CD14-positive monocyte (primary cell): ENCODE measurements around the gene CTU2. TPM values are rescaled to one million over a fixed set of nuclear protein-coding genes. Genes with fewer than 3 reads are reported as not detected.
A peak's percentile ranks its signal among the peaks of the same experiment; 100 is the strongest.

Experiments used
- DNase-seq, 3 donors: peaks; one replicate each; pipeline ENCODE4 v3.0.0-alpha.2; 2011 to 2022
- H2AFZ ChIP-seq: 2 replicates; pipeline ENCODE4 v1.6.0; 2012; ENCODE audit warnings: mild to moderate bottlenecking, low read depth, low read length, inconsistent platforms; ENCODE audit not compliant: insufficient read depth, poor library complexity, severe bottlenecking
- H3K27ac ChIP-seq, 2 donors: 1 replicate in 1 of 2; 2 replicates in 1 of 2; pipeline ENCODE4 v1.5.1; 2012 to 2013; ENCODE audit warnings: low read length in 2 of 2, control low read depth in 1 of 2, inconsistent platforms in 1 of 2, low read depth in 1 of 2, mild to moderate bottlenecking in 1 of 2
- H3K27me3 ChIP-seq, 2 donors: one replicate each; pipeline versions ENCODE4 v1.6.0 to v1.6.1; 2011 to 2013; ENCODE audit warnings: low read length in 2 of 2; ENCODE audit not compliant: control insufficient read depth in 2 of 2, insufficient read depth in 2 of 2
- H3K36me3 ChIP-seq, 2 donors: replicated peaks in 1 of 2; 1 replicate in 1 of 2; 2 replicates in 1 of 2; pipeline versions ENCODE4 v1.5.1 to v1.6.1; 2012 to 2013; ENCODE audit warnings: low read length in 2 of 2, control low read depth in 1 of 2, inconsistent platforms in 1 of 2, mild to moderate bottlenecking in 1 of 2; ENCODE audit not compliant: insufficient read depth in 2 of 2, control insufficient read depth in 1 of 2
- H3K4me1 ChIP-seq, 2 donors: 1 replicate in 1 of 2; 2 replicates in 1 of 2; pipeline versions ENCODE4 v1.5.1 to v1.6.1; 2012 to 2013; ENCODE audit warnings: low read length in 2 of 2, control low read depth in 1 of 2, inconsistent platforms in 1 of 2, mild to moderate bottlenecking in 1 of 2, moderate library complexity in 1 of 2; ENCODE audit not compliant: insufficient read depth in 2 of 2, control insufficient read depth in 1 of 2
- H3K4me2 ChIP-seq: replicated peaks from 2 replicates; pipeline ENCODE3; 2012; ENCODE audit warnings: low read length, moderate library complexity, mild to moderate bottlenecking; ENCODE audit not compliant: poor library complexity, severe bottlenecking; ENCODE audit errors: extremely low read depth
- H3K4me3 ChIP-seq, 3 experiments: fragments of 200-600 bp in 1 of 3; sonication (generic) in 1 of 3; replicated peaks in 1 of 3; 1 replicate in 2 of 3; 2 replicates in 1 of 3; pipeline ENCODE4 v1.5.1; 2011 to 2013; ENCODE audit warnings: low read length in 3 of 3, mild to moderate bottlenecking in 3 of 3, control low read depth in 2 of 3, low read depth in 2 of 3, inconsistent platforms in 1 of 3, moderate library complexity in 1 of 3
- H3K79me2 ChIP-seq: 2 replicates; pipeline ENCODE4 v1.6.0; 2012; ENCODE audit warnings: mild to moderate bottlenecking, control low read depth, inconsistent platforms, low read length, moderate library complexity; ENCODE audit not compliant: insufficient read depth
- H3K9ac ChIP-seq: 2 replicates; pipeline ENCODE4 v1.6.0; 2017; ENCODE audit warnings: low read length, mild to moderate bottlenecking; ENCODE audit not compliant: insufficient read depth, poor library complexity, severe bottlenecking
- H3K9me3 ChIP-seq, 2 donors: replicated peaks in 1 of 2; 1 replicate in 1 of 2; 2 replicates in 1 of 2; pipeline versions ENCODE4 v1.5.1 to v1.6.1; 2012 to 2013; ENCODE audit warnings: low read length in 2 of 2, control low read depth in 1 of 2; ENCODE audit not compliant: control insufficient read depth in 1 of 2, insufficient read depth in 1 of 2
- H4K20me1 ChIP-seq: 2 replicates; pipeline ENCODE4 v1.6.0; 2012; ENCODE audit warnings: mild to moderate bottlenecking, low read length, control low read depth, moderate library complexity; ENCODE audit not compliant: insufficient read depth
- H3K27ac Mint-ChIP-seq, 7 donors: one replicate each; pipeline ENCODE4 v1.8.0; 2020; ENCODE audit warnings: mild to moderate bottlenecking in 7 of 7, mixed read lengths in 7 of 7, moderate library complexity in 6 of 7, inconsistent platforms in 2 of 7
- H3K27me3 Mint-ChIP-seq, 3 donors: one replicate each; pipeline ENCODE4 v1.8.0; 2021 to 2022; ENCODE audit warnings: low read depth in 3 of 3, mild to moderate bottlenecking in 3 of 3, mixed read lengths in 3 of 3, moderate library complexity in 3 of 3, inconsistent platforms in 1 of 3
- H3K36me3 Mint-ChIP-seq, 2 donors: one replicate each; pipeline ENCODE4 v1.8.0; 2020; ENCODE audit warnings: mixed read lengths in 2 of 2, inconsistent platforms in 1 of 2, mild to moderate bottlenecking in 1 of 2
- H3K4me1 Mint-ChIP-seq: one replicate; pipeline ENCODE4 v1.8.0; 2020; ENCODE audit warnings: mild to moderate bottlenecking, mixed read lengths
- H3K4me3 Mint-ChIP-seq, 2 donors: one replicate each; pipeline ENCODE4 v1.8.0; 2020; ENCODE audit warnings: mild to moderate bottlenecking in 2 of 2, mixed read lengths in 2 of 2, moderate library complexity in 1 of 2
- H3K9me3 Mint-ChIP-seq, 7 donors: one replicate each; pipeline ENCODE4 v1.8.0; 2020 to 2022; ENCODE audit warnings: mixed read lengths in 7 of 7, mild to moderate bottlenecking in 6 of 7, moderate library complexity in 6 of 7, inconsistent platforms in 2 of 7
- WGBS: methylation state at CpG from one replicate; pipeline ENCODE4 v1.1.5; 2013; ENCODE audit warnings: missing lambda C conversion rate; ENCODE audit not compliant: insufficient coverage; 5-methylcytosine and 5-hydroxymethylcytosine counted together
- intact Hi-C, 2 donors: fragments of 100-400 bp; cut with micrococcal nuclease; formaldehyde crosslinking; loops; one replicate each; pipeline versions ENCODE4 v1.15.0 to v1.15.1; 2023
- polyA plus RNA-seq, 3 donors: library from polyadenylated mRNA; depleted of rRNA in 1 of 3; unstranded in 2 of 3; stranded (reverse) in 1 of 3; fragments of 300-500 nt in 2 of 3; fragments of >200 nt in 1 of 3; fragmentation: Illumina TruSeq in 2 of 3; gene quantifications; 1 replicate in 2 of 3; 2 replicates in 1 of 3; pipeline ENCODE4 v1.2.3, GENCODE V29; 2012 to 2021
- TF ChIP-seq, protein P1 (sequence below): fragments of 200-600 bp; IDR thresholded peaks from one replicate; pipeline ENCODE4 v1.8.0; 2022; ENCODE audit warnings: antibody characterized with exemption, mild to moderate bottlenecking

The CTU2 gene
- polyA plus RNA-seq, 3 donors = 5.9 to 10.3 (median 7.5) TPM

GRCh38 chr16:88672776-88673175 is 33.5 kb upstream of the CTU2 start:
- Histone ChIP-seq H3K4me3 (no peak overlapping the region), H3K9me3 (no peaks in the 10 kb centered on the region), H3K27ac (no peak overlapping the region), H3K79me2 (no peaks in the 10 kb centered on the region), H3K36me3 (peaks cover 15 to 22% of the 10 kb centered on the region in 2 donors), H2AFZ (no peak overlapping the region), H3K4me2 (no peak overlapping the region), H3K4me1 (no peaks in the 10 kb centered on the region), H3K9ac (no peak overlapping the region), H4K20me1 (peaks cover 7% of the 10 kb centered on the region), H3K27me3 (no peaks in the 10 kb centered on the region)
- Mint-ChIP-seq H3K27ac (no peak overlapping the region), H3K36me3 (peaks cover 15 to 40% of the 10 kb centered on the region in 2 donors), H3K4me1 (no peaks in the 10 kb centered on the region), H3K27me3 (peaks cover 0 to 5% (median 2%) of the 10 kb centered on the region in 3 donors), H3K9me3 (peaks cover 0 to 2% (median 0%) of the 10 kb centered on the region in 7 donors), H3K4me3 (no peak overlapping the region)
- TF ChIP-seq, protein P1, sequence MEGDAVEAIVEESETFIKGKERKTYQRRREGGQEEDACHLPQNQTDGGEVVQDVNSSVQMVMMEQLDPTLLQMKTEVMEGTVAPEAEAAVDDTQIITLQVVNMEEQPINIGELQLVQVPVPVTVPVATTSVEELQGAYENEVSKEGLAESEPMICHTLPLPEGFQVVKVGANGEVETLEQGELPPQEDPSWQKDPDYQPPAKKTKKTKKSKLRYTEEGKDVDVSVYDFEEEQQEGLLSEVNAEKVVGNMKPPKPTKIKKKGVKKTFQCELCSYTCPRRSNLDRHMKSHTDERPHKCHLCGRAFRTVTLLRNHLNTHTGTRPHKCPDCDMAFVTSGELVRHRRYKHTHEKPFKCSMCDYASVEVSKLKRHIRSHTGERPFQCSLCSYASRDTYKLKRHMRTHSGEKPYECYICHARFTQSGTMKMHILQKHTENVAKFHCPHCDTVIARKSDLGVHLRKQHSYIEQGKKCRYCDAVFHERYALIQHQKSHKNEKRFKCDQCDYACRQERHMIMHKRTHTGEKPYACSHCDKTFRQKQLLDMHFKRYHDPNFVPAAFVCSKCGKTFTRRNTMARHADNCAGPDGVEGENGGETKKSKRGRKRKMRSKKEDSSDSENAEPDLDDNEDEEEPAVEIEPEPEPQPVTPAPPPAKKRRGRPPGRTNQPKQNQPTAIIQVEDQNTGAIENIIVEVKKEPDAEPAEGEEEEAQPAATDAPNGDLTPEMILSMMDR = no peak
- intact Hi-C loops = no loop called here
- WGBS = 71% methylated on average over 10 of the region's 11 CpGs
- no peak for DNase-seq

DNA sequence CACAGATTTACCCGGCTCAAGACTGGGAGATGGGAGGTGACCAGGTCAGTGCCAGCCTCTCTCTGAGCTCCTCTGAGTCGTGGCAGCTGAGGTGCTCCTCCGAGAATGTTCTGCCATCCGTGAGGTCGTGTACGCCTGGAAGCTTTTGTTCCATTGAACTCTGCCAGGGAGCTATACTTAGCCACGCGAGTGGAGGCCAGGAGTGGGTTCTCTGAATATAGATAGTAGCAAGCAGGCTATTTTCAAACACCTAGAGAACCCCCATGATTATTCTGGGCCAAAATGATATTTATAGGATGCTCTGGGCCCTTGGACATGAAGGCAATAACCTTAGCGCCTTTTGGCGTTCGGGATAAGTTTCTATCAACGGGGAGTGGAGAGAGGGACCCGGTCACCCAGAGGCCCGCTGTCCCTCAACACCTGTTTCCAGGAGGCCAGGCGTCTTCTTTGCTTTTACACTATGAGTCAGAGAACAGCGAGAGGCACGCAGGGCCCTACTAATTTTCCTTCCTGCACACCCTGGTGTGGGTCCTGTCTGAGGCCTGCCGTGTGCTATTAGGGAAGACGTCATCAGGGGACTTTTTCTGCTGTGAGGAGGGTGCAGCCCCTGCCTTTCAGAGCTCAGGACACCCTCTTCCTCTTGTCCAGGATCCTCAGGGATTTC is 32.5 kb upstream of the CTU2 start:
- H3K4me2 ChIP-seq = no peak overlapping the region
- Mint-ChIP-seq H3K27me3 (peaks cover 0 to 5% (median 2%) of the 10 kb centered on the region in 3 donors), H3K4me3 (no peak overlapping the region), H3K27ac (peak overlapping the region in 1 of 7 donors; percentile 36), H3K9me3 (peaks cover 0 to 2% (median 0%) of the 10 kb centered on the region in 7 donors), H3K4me1 (no peaks in the 10 kb centered on the region), H3K36me3 (peaks cover 22 to 45% of the 10 kb centered on the region in 2 donors)
- H3K27ac ChIP-seq = no peak overlapping the region
- H3K4me1 ChIP-seq = no peaks in the 10 kb centered on the region
- TF ChIP-seq, protein P1 = no peak
- no peak overlapping the region for H2AFZ ChIP-seq
- no peaks in the 10 kb centered on the region for H3K79me2 ChIP-seq
- no peaks in the 10 kb centered on the region for H3K9me3 ChIP-seq
- intact Hi-C loops = no loop called here
- DNase-seq = no peak
- H3K36me3 ChIP-seq = peaks cover 26 to 33% of the 10 kb centered on the region in 2 donors
- peaks cover 7% of the 10 kb centered on the region for H4K20me1 ChIP-seq
- no peaks in the 10 kb centered on the region for H3K27me3 ChIP-seq
- WGBS = 95% methylated on average over 9 of the region's 19 CpGs
- no peak overlapping the region for H3K4me3 ChIP-seq
- no peak overlapping the region for H3K9ac ChIP-seq
